Measurements from ENCODE around the gene OR7C1.

Gene OR7C1

GRCh38 chr19:14772995-14773394, 62.0 kb downstream of the OR7C1 start:
- DNase-seq (ENCODE audit: low spot score): no peak
- Histone ChIP-seq H3K4me3 (ENCODE audit: severe bottlenecking) (no peak overlapping the region), H3K36me3 (ENCODE audit: low read depth) (no peaks in the 10 kb centered on the region), H3K27ac (ENCODE audit: poor library complexity, severe bottlenecking) (no peak overlapping the region), H3K27me3 (ENCODE audit: insufficient read depth, poor library complexity, severe bottlenecking) (no peaks in the 10 kb centered on the region), H3K9me3 (ENCODE audit: severe bottlenecking) (no peaks in the 10 kb centered on the region), H3K4me1 (ENCODE audit: insufficient read depth, poor library complexity, severe bottlenecking) (no peaks in the 10 kb centered on the region)
- no peak for TF ChIP-seq CTCF (IDR thresholded peaks at IDR 0.05; ENCODE audit: poor library complexity, severe bottlenecking)
- ATAC-seq (ENCODE audit: low read depth): no peak

DNA sequence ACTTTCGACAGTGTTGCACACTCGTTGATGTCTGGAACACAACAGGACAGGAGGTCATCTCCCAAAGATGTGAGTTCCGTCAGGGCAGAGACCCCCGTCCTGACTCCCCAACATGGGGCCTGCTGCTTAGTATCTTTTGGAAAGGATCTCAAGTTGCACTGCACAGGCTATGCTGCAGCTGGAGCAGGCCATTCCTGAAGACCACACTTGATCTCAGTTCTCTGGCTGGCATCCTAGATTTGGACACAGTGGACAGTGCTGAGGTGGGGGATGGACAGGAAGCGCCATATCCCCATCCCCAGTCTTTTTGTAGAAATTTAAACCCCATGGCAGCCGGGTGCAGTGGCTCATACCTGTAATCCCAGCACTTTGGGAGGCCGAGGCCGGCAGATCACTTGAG, 62.5 kb downstream of the OR7C1 start:
- Histone ChIP-seq H3K27me3 (ENCODE audit: insufficient read depth, poor library complexity, severe bottlenecking) (no peaks in the 10 kb centered on the region), H3K9me3 (ENCODE audit: severe bottlenecking) (no peaks in the 10 kb centered on the region), H3K27ac (ENCODE audit: poor library complexity, severe bottlenecking) (no peak overlapping the region), H3K4me3 (ENCODE audit: severe bottlenecking) (no peak overlapping the region), H3K4me1 (ENCODE audit: insufficient read depth, poor library complexity, severe bottlenecking) (no peaks in the 10 kb centered on the region), H3K36me3 (ENCODE audit: low read depth) (no peaks in the 10 kb centered on the region)
- DNase-seq (ENCODE audit: low spot score): peak; percentile 15
- ATAC-seq (ENCODE audit: low read depth): no peak
- no peak for TF ChIP-seq CTCF (IDR thresholded peaks at IDR 0.05; ENCODE audit: poor library complexity, severe bottlenecking)

- Histone ChIP-seq H3K4me3 (ENCODE audit: severe bottlenecking) (no peak overlapping the region), H3K27ac (ENCODE audit: poor library complexity, severe bottlenecking) (no peak overlapping the region), H3K27me3 (ENCODE audit: insufficient read depth, poor library complexity, severe bottlenecking) (no peaks in the 10 kb centered on the region), H3K36me3 (ENCODE audit: low read depth) (no peaks in the 10 kb centered on the region), H3K4me1 (ENCODE audit: insufficient read depth, poor library complexity, severe bottlenecking) (no peaks in the 10 kb centered on the region), H3K9me3 (ENCODE audit: severe bottlenecking) (no peaks in the 10 kb centered on the region)
- DNase-seq (ENCODE audit: low spot score) (peak; percentile 21), ATAC-seq (ENCODE audit: low read depth) (no peak)
- no peak for TF ChIP-seq CTCF (IDR thresholded peaks at IDR 0.05; ENCODE audit: poor library complexity, severe bottlenecking)
These were observed 63.8 kb downstream of the OR7C1 start for GRCh38 chr19:14770944-14771839.

- no peak for ATAC-seq (ENCODE audit: low read depth)
- no peak overlapping the region for H3K4me3 ChIP-seq (ENCODE audit: severe bottlenecking)
- H3K27ac ChIP-seq (ENCODE audit: poor library complexity, severe bottlenecking): no peak overlapping the region
- no peak for TF ChIP-seq CTCF (IDR thresholded peaks at IDR 0.05; ENCODE audit: poor library complexity, severe bottlenecking)
- H3K9me3 ChIP-seq (ENCODE audit: severe bottlenecking): no peaks in the 10 kb centered on the region
- H3K36me3 ChIP-seq (ENCODE audit: low read depth): no peaks in the 10 kb centered on the region
- DNase-seq (ENCODE audit: low spot score): no peak
- no peaks in the 10 kb centered on the region for H3K4me1 ChIP-seq (ENCODE audit: insufficient read depth, poor library complexity, severe bottlenecking)
- no peaks in the 10 kb centered on the region for H3K27me3 ChIP-seq (ENCODE audit: insufficient read depth, poor library complexity, severe bottlenecking)
These were observed 64.8 kb downstream of the OR7C1 start for GRCh38 chr19:14770136-14770535.

- H3K27ac ChIP-seq (ENCODE audit: poor library complexity, severe bottlenecking): no peak overlapping the region
- H3K27me3 ChIP-seq (ENCODE audit: insufficient read depth, poor library complexity, severe bottlenecking): no peaks in the 10 kb centered on the region
- peak; percentile 10 for DNase-seq (ENCODE audit: low spot score)
These were observed 65.8 kb downstream of the OR7C1 start for GRCh38 chr19:14769201-14769600.

More at GRCh38 chr19:14769201-14769600, 65.8 kb downstream of the OR7C1 start:
- Histone ChIP-seq H3K36me3 (ENCODE audit: low read depth) (no peaks in the 10 kb centered on the region), H3K4me3 (ENCODE audit: severe bottlenecking) (no peak overlapping the region), H3K9me3 (ENCODE audit: severe bottlenecking) (no peaks in the 10 kb centered on the region), H3K4me1 (ENCODE audit: insufficient read depth, poor library complexity, severe bottlenecking) (no peaks in the 10 kb centered on the region)
- no peak for ATAC-seq (ENCODE audit: low read depth)
- TF ChIP-seq CTCF (IDR thresholded peaks at IDR 0.05; ENCODE audit: poor library complexity, severe bottlenecking): no peak
